HG03460 (cell line): ENCODE measurements around the gene TBX6.
"Not testable (repeated sequence)": the region's sequence is repeated elsewhere in the genome, so short reads cannot be mapped to it uniquely, and the experiment has no call there.

ENCODE experiments used
- ATAC-seq: cut with Tn5 transposase; IDR thresholded peaks from one replicate; pipeline ENCODE4 v1.9.1; 2021; ENCODE audit not compliant: unreplicated experiment

TBX6 gene

DNA sequence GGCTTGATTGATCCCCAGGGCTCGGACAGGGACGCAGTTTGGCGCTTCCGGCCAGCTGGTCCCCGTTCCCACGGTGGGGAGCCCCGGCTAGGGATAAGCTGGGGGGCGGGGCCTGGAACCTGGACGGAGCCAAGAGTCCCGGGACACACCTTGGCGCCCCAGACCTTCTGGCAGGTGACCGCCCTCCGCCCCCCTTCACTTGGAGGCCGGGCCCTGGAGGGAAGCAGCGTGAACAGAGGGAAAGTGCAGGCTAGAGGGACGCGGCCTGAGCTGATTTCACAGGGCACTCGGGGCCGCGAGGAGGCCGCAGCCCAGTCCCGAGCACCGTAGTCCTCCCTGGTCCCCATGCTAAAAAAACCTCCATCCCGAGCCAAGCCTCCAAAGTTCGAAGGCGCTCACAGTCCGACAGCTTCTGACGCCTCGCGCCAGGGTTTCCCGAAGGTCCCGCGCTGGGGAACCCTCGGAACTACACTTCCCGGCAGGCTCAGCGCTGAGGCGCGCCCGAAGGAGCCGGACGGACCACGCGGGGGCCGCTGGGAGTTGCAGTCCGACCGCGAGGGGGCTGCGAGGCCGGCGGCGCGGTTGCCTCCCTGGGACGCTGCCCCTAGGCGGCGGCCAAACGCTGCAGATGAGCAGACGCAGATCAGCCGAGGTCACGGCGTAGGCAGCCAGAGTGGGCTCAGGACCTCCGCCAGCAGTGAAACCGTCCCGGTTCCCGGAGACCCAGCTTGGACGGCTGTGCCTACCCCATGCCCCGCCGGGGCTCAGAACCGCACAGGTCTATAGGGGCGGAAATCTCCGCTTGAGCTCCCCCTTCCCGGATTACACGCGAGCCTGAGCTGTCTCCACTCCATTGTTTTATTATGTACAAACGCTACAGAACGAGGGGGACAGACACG is at the start of gene TBX6:
TSS of gene TBX6 (minus strand) at position 451 of the 899 bp plus-strand sequence. CDS start 731 bp downstream, outside the sequence.
- ATAC-seq: peak; percentile 54

GRCh38 chr16:30139583-30140481 is 48.1 kb upstream of the TBX6 start:
- ATAC-seq: no peak

DNA sequence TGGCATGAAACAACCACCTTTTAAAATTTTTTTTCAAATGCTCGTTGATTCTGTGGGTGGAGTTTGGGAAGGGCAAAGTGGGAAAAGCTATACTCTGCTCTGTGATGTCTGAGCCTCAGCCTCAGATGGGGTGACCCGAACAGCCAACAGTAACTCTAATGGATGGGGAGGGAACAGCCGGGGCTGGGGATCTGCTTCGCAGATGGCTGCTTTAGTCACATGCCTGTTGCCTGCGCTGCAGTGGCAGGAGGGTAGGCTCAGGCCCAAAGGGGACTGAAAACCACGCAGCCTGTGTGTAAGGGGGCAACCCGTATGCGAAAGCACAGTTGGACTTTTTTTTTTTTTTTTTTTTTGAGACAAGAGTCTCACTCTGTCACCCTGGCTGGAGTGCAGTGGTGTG is 46.2 kb upstream of the TBX6 start:
- ATAC-seq: no peak

- ATAC-seq: no peak
Observed at GRCh38 chr16:30136971-30137605, 45.4 kb upstream of the TBX6 start.

DNA sequence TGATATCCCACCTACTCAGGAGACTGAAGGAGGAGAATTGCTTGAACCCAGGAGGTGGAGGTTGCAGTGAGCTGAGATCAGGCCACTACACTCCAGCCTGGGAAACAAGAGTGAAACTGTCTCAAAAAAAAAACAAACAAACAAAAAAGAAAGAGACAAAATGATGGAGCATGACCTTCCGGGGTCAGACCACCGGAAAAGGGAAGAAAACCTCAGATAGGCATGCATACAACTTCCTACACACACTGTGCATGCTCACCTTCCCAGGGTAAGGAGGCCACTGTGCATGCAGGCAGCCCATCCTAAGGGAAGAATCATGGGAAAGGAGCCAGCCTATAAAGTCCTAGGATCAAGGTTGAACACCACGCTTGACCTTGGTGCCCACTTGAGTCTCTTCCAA is 40.9 kb upstream of the TBX6 start:
- no peak for ATAC-seq

DNA sequence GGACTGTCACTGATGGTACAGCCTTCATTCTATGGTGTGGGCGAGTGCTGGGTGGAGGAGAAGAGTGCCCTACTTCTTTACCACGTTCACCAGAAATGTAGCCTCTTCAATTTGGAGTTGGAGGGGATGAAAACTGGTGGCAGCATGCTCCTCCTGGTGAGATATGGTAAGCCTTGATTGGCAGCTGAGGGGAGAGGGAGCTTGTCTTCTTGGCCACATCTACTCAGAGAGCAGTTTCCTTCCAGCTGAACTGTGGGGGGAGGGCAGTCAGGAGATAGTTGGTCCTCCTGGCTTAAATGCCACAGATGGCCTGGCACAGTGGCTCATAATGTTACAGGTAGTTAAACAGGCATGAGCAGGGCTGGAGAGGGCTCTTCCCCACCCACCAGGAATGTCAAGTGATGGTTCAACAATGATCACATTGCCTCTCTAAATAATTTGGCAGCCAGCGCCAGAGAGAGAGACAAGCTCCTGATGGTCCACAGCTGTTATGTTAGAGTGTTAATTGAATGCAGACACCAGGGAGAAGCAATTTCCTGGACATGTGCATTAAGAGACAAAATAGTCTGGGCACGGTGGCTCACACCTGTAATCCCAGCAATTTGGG is 40.2 kb upstream of the TBX6 start:
- no peak for ATAC-seq

DNA sequence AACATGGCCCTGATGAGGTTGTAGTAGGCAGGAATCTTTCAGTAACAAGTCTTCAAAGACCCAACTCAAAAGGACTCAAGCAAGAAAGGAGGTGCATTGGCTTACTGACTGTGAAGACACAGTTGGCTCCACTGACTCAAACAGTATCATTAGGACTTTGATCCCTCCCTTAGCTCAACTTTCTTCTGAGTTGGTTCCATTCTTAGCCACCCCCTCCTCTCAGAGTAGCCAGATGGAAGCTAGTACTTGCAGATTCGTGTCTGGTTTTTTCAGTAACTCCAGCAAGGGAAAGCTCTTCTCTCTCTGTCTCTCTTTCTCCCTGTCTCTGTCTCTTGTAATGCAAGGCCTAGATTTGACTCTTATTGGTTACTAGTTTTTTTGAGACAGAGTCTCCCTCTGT is 36.3 kb upstream of the TBX6 start:
- no peak for ATAC-seq

DNA sequence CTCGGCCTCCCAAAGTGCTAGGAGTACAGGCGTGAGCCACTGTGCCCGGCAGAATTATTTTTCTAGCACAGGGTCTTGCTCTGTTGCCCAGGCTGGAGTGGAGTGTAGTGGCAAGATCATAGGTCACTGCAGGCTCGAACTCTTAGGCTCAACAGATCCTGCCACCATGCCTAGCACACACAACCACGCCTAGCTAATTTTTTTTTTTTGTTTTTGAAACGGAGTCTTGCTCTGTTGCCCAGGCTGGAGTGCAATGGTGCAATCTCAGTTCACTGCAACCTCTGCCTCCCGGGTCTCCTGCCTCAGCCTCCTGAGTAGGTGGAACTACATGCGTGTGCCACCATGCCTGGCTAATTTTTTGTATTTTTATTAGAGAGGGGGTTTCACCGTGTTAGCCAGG is 34.0 kb upstream of the TBX6 start:
- ATAC-seq: not testable (repeated sequence)

- no peak for ATAC-seq
Observed at GRCh38 chr16:30124985-30125379, 33.3 kb upstream of the TBX6 start.

- no peak for ATAC-seq
Observed at GRCh38 chr16:30122604-30123160, 31.0 kb upstream of the TBX6 start.

DNA sequence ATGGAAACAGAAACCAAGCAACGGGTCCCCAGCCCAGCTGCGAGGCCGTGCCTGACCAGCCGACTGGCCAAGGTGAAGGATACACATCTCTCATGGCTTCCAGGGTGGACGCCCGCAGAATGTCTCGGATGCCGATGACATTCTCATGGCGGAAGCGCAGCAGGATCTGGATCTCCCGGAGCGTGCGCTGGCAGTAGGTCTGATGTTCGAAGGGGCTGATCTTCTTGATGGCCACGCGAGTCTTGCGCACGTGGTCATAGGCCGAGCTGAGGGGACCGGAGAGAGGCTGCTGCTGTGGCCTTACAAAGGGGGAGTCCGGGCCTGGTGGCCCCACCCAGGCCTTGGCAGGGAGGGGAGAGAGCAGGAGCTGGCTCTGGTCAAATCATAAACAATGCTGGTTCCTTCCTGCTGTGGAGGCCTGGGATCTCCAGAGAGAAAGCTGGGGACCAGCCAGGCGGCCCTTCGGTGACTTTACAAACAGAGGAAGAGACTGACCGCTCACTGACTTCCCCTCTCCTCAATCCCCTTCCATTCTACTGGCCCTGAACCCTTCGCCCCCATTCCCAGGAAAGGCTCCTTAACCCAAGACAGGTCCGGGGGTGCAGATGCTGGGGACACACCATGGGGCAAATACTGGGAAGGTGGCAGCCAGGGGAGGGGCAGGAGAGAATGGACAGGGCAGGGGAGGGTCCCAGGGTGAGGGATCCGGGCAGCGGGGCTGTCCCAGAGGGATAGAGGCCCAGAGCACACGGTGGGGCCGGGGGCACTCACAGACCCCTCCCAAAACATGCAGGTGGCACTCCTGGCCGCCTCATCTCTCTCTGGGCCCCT is 30.2 kb upstream of the TBX6 start:
- ATAC-seq: no peak

GRCh38 chr16:30120340-30121105 is 28.8 kb upstream of the TBX6 start:
- no peak for ATAC-seq

DNA sequence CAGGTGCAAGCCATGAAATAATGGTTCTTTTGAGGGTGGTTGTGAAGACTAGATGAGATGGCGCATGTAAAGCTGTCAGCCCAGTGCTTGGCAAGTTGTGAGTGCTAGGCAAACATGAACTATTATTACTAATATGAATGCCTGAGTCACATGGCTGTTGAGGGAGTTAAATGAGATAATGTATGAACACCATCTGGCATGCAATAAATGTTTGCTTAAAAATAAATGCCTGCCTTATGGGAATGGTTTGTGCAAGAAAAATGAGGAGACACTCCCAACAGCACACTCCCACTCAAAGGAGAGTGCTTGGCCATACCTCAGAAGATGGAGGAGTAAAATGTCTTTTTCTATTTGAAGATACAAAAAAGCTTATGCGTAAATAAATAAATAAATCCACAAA is 27.7 kb upstream of the TBX6 start:
- ATAC-seq: no peak

- ATAC-seq: no peak
Observed at GRCh38 chr16:30117768-30118167, 26.0 kb upstream of the TBX6 start.

DNA sequence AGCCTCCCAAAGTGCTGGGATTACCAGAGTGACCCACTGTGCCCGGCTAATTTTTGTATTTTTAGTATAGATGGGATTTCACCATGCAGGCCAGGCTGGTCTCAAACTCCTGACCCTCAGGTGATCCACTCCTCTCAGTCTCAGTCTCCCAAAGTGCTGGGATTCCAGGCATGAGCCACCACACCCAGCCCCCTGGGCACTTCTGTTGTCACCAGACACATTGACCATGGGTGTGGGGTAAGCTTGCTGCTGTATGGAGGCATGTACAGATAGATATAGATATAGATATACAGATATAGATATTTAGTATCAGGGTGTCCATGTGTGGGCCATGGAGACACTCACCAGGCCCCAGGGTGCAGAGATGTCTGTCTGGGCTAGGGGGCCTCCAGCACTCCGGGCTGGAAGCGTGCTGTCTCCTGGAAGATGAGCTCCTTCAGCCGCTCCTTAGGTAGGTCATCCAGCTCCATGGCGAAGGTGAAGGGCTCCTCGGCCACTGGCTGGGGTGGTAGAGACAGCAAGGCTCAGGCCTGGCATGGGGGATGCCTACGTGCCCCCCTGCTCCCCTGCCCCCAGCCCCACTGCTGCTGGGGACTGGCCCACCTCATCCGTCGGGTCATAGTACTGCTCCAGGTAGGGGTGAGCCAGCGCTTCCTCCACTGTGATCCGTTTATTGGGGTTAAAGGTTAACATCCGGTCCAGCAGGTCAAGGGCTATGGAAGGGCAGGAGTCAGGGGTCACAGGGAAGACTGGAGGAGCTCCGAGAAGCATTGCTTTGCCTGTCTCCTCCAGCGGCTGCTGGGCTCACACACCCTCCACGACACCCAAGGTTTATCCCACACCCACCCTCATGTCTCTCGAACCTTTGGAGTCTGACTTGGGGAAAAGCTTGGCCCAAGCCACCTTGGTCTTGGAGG is 24.8 kb upstream of the TBX6 start:
- no peak for ATAC-seq

GRCh38 chr16:30115238-30115637 is 23.5 kb upstream of the TBX6 start:
- no peak for ATAC-seq

GRCh38 chr16:30114833-30115232 is 23.1 kb upstream of the TBX6 start:
- ATAC-seq: not testable (repeated sequence)

DNA sequence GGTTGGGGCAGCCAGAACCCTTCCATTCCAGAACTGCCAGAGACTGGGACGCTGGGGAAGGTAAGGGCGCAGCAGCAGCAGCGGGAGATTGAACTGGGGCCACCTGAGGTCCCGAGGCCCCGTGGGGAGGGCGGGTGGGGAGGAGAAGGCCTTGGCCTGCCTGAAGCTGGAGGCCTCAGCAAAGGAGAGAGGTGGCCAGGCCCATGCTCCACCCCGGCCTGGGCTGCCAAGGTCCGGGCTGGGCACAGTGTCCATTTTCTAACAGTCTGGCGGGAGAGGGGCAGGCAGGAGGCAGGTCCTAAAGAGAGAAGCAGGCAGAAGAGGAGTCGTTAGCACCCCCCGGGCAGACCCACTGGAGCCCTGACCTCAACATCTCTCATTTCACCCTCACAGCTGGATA is 22.7 kb upstream of the TBX6 start:
- ATAC-seq: no peak
